ENCODE measurements around the gene RGR.

- TF ChIP-seq, protein P1, sequence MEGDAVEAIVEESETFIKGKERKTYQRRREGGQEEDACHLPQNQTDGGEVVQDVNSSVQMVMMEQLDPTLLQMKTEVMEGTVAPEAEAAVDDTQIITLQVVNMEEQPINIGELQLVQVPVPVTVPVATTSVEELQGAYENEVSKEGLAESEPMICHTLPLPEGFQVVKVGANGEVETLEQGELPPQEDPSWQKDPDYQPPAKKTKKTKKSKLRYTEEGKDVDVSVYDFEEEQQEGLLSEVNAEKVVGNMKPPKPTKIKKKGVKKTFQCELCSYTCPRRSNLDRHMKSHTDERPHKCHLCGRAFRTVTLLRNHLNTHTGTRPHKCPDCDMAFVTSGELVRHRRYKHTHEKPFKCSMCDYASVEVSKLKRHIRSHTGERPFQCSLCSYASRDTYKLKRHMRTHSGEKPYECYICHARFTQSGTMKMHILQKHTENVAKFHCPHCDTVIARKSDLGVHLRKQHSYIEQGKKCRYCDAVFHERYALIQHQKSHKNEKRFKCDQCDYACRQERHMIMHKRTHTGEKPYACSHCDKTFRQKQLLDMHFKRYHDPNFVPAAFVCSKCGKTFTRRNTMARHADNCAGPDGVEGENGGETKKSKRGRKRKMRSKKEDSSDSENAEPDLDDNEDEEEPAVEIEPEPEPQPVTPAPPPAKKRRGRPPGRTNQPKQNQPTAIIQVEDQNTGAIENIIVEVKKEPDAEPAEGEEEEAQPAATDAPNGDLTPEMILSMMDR (conservative IDR thresholded peaks at IDR 0.05; ENCODE audit: low read depth, low read length) = no peak
- TF ChIP-seq EZH2 (IDR thresholded peaks at IDR 0.05; ENCODE audit: low read length, unreplicated experiment) = no peak
Observed at GRCh38 chr10:84248794-84249193, 3.9 kb downstream of the RGR start.

All from PC-3 (cell line).